GM21360 (cell line): ENCODE measurements around the gene OR6B3.

Experiments
- ATAC-seq: cut with Tn5 transposase; IDR thresholded peaks from one replicate; pipeline ENCODE4 v1.9.1; 2021; ENCODE audit warnings: mild to moderate bottlenecking, moderate library complexity; ENCODE audit not compliant: unreplicated experiment

Gene OR6B3

DNA sequence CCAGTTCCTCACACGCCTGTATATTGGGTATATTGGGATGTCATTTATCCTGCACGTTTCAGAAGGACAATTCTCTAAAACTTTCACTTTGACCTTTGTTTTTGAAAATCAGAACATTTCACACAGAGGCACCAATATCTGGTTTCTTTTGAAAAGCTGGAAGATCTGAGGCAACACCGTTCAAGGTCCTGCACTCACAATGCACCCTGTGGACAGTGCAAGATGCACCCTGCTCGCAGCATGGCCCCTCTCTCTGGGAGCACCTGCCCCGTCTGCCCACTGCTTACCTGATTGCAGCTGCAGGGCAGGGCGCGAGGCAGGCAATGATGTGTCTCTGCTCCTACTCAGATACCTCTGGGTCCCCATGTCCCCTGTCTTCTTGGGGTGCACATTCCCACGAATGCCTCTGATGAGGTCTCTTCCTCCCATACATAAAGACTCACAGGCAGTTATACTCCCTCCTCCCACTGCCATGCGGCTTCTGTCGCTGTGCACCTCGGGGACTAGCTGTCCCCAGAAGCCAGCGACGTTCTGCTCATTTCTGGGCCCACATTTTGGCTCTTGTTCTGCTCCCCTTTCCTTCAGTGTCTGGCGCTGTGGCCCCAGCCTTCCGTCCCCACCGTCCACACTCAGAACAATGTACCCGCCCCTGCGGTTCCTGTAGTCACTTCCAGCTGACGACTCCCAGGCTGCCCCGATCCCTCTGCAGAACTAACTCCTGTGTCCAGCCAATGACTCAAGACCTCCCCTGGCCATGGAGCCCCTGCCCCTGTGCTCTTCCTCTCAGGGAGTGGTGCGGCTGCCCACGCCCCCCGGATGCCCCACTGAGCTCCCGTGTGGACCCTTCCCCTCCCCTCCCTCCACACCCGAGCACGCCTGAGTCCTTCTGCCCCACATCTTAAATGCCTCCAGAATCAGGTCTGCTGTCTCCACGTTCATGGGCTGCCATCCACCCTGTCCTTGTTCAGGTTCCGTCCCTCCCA lies at the start of gene OR6B3:
OR6B3 (minus strand) TSS at position 349 of the 983 bp plus-strand sequence.
- ATAC-seq, result no peak

DNA sequence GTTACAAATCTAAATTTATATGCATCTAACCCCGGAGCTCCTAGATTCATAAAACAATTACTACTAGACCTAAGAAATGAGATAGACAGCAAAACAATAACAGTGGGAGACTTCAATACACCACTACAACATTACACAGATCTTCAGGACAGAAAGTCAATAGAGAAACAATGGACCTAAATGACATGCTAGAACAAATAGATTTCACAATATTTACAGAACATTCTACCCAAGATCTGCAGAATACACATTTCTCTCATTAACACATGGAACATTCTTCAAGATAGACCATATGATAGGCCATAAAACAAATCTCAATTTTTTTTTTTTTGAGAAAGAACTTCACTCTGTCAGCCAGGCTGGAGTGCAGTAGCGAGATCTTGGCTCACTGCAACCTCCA lies 45.0 kb upstream of the OR6B3 start:
- ATAC-seq, result no peak

DNA sequence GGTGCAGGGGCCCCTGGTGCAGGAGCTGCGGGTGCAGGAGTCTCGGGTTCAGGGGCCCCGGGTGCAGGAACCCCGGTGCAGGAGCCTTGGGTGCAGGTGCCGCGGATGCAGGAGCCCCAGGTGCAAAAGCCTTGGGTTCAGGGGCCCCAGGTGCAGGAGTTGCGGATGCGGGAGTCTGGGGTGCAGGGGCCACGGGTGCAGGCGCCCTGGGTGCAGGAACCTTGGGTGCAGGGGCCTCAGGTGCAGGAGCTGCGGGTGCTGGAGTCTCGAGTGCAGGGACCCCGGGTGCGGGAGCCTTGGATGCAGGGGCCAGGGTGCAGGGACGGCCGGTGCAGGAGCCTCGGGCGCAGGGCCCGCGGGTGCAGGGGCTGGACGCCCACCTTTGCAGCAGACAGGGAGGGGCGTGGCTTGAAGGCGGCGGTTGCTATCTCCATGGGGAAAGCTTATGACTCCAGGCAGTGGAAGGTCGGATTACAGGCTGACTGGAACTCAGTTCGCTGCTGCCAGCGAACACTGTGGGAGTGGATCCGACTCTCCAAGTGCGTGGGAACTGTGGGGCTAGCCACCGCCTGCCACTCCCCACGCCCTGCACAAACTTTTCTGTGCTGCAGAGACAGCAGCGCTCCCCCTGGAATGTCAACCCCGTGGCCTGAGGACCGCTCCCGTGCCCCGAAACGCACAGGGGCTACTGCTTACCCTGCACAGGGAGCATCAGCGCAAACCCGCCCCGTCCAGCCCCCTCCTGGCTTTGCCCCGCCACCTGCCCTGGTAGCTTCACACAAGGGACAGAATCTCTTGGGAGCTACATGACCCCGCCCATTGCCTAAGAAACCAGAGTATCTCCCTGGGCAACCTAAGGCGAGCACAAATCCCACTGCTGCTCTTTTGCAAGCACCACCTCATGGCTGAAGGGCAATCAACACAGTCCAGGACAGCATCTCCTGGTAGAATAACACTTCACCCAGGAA lies 42.5 kb upstream of the OR6B3 start:
- no peak for ATAC-seq

DNA sequence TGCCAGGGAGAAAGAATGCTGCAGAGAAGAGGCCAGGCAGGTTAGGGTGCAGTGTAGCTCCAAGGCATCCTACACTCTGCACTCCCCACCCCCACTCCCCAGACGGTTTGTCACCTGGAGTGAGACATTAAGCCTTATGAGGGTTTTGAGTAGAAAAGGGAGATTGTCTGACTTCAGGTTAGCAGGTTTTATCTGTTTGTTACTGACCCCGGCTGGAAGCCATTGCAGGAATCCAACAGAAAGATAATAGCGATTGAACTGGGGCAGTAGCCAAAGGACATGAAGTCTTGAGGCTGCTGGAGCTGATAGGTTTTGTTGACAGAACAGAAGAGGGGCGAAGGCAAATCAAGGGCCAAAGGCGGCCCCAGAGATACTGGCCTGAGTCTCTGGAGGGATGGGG lies 36.0 kb upstream of the OR6B3 start:
- ATAC-seq, result no peak

DNA sequence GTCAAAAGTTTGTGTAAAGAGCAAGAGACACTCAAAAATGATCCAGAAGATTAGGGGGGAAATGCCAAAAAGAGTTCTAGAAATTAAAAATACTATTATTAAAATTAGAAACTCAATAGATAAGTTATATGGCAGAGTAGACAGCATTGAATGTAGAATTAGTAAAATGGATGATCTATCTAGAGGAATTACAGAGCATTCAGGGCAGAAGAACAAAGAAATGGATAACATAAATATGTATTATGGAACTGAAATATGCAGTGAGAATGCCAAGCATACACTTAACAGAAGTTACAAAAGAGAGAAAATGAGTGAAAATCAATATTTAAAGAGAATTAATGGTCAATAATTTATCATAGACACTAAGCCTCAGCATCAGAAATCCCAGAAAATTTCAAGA lies 33.2 kb upstream of the OR6B3 start:
- ATAC-seq, result no peak

DNA sequence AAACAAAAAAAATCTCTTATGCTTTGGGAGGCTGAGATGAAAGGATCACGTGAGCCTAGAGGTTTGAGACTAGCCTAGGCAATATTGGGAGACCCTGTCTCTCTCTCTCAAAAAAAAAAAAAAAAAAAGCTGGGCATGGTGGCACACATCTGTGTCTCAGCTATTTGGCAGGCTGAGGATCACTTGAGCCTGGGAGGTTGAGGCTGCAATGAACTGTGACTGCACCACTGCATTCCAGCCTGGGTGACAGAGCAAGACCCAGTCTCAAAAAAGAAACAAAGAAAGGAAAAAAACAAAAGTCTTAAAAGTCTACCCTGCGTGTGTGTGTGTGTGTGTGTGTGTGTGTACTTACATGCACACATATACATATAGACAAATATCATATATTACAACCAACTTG lies 25.3 kb upstream of the OR6B3 start:
- ATAC-seq, result no peak

DNA sequence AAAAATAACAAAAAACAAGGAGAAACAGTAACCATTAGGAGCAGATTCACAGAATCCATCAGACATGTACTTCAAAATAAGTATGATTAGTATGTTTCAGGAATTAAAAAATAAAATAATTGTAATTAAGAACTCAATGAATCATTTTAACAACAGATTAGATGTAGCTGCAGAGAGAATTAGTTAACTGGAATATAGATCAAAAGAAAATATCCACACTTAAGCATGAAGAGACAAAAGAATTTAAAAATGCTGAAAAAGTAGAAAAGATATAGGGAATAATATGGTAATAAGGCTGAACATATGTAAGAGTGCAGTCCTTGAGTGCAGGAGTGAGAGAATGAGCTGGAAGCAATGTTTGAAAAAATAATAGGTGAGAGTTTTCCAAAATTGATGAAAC lies 24.1 kb upstream of the OR6B3 start:
- ATAC-seq, result no peak

DNA sequence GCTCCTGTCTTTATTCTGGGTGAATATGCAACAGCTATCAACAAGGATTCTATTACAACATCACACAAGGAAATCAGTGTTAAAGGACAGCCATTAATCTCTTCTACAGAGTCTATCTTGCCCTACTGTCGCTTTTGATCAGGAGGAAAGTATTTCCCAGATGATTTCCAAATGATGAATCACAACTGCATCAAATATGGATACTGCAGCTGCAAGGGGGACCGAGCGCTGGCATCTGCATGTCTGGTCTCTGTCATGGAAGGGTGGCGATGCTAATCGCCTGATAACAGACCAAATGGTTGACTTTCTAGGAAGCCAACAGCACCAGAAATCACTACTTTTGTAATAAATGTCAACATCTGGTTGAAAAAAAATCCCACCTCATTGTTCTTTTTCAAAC lies 21.2 kb upstream of the OR6B3 start:
- ATAC-seq, result no peak

DNA sequence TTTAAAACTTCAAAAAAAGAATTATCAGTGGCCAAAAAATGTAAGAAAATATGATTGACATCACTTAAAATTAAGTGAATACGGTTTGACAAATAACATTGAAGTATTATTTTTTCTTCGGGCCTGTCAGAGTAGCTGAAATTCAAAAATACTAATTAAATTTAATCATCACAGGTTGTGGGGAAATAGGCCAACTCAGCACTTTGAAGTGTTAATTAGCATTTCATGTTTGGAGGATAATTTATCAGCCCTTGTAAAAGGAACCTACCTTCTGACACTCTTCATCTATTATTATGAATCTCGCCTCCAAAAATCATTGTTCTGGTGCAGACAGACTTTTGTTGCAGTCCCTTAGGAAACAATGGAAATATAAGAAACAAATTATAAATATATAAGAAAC lies 17.6 kb upstream of the OR6B3 start:
- no peak for ATAC-seq

DNA sequence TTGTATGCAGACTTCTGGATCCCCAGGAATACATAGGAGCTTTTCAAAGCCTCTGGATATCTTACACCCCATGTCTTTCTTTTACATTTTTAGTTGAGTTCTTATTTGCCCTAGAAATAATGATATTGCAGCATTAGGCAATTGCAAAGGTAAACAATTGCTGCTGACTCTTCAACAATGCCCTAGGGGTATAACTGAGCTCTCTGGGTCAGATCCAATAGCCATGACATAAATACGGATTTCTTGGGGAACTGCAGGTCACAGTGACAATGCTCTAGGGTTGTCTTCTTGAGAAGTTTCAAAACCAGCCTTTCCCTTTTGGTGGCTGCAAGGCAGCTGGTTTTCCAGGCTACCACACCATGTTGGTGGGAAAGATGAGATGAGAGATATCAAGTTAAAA lies 16.5 kb upstream of the OR6B3 start:
- no peak for ATAC-seq

DNA sequence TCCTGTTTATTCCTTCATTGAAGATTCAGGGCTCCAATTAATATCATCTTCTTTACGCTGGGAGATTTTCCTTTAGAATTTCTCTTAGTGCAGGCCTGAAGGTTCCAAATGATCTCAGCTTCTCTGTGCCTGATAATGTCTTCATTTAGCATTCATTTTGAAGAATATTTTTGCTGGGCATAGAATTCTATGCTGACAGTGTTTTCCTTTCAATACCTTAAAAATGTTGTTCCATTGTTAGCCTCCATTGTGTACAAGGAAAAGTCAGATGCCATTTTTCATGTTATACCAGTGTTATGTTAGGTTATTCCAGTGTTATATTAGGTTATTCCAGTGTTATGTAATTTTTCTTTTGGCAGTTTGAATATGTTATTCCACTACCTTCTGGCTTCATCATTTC lies 14.9 kb upstream of the OR6B3 start:
- ATAC-seq, result no peak

DNA sequence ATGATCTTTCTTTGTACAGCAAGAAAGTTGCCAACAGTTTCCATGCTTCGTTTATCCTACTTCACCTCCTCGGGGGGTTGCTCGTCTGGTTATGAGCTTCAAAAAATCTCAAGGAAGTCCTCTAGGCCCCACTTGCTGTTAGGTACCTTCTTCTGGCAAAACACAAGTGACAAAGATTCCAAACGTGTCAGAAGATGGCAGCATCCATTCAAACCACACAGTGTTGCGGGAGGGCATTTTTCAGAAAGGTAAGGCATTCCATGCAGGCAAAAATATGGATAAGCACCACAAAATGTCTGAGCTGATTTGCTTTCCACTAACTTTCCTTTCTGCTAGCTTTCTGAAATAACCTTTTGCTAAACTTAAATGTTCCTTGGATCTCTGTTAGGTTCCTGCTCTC lies 13.2 kb upstream of the OR6B3 start:
- no peak for ATAC-seq

DNA sequence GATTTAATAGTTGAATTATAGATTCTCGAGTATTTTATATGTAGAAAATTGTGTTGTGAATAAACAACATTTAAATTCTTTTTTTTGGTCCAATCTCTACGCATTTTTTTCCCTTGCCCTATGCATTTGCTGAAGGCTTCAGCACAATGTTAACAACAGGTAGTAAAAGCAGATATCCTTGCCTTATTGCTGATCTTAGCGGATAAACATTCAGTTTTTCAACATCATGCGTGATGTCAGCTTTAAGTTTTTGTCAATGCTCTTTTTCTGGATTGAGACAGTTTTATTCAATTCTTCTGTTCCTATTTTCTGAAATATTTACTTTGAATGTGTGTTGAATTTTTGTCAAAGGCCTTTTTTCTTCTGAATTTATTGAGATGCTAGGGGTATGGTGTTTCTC lies 11.6 kb upstream of the OR6B3 start:
- ATAC-seq, result no peak

DNA sequence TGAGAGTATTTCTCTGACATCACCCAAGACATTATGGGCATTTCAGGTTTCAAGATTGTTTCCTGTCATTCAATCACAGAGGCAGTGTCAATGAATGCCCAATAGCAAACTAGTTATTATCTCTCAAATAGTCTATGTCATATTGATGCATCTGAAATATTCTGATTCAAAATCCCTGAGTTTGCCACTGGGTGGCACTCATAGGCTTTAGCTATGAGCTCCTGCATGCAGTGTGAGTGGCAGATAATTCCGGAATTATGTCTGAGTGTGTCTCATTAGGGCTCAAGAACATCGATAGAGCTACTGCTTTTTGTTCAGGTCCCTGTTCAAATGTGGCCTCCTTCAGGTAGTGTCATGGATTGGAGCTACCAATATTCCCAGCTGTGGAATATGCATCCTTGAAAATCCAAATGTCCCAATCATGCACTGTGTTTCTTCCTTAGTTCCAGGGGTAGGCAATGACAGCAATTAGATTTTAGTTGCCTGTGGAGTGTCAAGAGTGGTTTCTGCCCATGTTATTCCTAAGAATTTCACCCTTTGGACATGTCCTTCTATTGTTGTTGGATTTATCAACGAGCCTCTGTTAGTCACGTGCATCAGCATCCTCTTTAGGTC lies 7.8 kb upstream of the OR6B3 start:
- no peak for ATAC-seq

DNA sequence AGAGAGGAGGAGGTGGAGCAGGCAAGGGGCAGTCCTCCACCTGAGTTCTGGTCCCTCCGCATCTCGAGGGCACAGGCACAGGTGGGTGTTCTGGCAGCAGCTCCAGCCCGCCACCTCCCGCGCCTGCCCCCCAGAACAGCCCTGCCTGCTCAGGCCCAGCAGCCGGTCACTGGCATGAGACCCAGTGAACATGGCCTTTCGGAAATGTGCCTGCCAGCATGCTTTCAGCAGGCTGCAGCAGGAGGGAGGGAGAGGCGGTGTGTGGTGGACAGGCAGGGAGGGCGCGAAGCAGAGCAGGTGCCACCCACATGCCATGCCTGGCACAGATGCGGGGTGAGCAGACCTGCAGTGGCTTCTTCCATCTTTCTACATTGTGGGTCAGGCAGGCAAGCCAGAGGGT lies 3.4 kb upstream of the OR6B3 start:
- no peak for ATAC-seq

DNA sequence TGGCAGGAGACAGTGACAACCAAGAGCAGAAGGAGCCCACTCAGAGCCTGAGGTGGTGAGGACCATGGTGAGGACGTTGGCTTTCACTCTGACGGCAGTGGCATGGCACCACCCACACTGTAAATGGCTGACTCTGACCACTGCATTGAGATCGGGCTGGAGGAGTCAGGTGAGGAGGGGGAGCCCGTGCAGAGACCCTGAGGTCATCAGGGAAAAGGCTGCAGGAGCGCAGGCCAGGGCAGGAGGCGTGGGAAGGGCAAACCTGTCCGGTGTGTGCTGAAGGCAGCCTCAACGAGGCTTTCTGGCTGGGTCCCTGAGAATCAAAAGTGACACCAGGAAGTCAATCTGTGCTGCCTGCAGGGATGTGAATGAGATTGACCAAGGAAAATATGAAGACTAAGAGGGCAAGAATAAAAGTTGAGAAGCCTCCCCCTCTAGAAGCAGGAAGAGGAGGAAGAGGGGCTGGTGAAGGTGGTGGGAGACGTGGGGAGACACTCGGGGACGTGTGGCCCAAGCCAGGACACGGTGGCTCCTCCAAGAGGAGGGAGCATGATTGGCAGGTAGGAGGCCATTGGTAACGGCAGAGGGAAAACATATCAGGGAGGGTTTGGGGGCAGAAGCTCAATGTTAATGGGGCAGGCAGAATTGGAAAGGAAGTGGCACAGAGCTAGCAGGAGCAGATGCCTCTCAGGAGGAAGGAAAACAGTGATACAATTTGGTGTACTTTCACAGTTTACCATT lies 2.0 kb upstream of the OR6B3 start:
- no peak for ATAC-seq

DNA sequence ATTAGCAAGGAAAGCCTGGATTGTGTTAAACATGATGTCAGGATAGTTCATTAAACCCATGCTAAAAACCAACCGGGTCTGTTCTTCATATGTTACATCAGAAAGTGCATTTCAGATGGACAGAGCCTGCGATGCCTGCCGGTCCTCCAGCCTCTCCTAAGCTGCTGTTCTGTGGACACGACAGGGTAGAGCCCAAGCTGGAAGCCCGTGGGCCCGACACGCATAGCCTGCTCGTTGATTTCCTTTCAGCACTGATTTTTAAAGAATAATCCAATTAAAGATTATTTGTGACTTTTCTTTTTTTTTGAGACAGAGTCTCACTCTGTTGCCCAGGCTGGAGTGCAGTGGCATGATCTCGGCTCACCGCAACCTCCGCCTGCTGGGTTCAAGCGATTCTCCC lies 797 bp downstream of the OR6B3 start:
- ATAC-seq, result no peak

DNA sequence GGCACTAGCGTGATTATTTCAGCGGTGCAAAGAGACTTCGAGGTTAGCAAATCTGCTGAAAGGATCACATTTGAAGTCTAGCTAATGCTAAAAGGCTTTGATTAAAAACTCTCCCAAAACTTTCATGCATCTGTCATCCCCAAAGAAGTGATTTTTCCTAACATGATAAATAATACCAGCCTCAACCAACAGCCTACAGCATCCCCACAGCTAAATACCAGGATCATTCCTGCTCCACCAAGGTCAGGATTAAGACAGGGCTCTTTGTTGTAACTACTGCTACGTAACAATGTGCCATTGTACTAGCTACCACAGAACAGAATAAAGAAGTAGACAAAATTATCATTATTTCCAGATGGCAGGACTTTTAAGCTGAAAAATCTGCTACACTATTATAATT lies 1.6 kb downstream of the OR6B3 start:
- no peak for ATAC-seq

DNA sequence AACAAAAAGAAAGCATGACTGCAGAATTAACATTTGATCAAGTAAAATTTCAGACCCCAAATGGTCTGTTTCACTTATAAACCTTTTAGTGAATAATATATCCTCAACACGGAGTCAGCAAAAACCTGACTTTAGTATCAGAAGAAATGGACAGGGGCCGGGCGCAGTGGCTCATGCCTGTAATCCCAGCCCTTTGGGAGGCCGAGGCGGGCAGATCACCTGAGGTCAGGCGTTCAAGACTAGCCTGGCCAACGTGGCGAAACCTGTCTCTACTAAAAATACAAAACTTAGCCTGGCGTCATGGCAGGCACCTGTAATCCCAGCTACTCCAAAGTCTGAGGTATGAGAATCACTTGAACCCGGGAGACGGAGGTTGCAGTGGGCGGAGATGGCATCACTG lies 3.0 kb downstream of the OR6B3 start:
- no peak for ATAC-seq

DNA sequence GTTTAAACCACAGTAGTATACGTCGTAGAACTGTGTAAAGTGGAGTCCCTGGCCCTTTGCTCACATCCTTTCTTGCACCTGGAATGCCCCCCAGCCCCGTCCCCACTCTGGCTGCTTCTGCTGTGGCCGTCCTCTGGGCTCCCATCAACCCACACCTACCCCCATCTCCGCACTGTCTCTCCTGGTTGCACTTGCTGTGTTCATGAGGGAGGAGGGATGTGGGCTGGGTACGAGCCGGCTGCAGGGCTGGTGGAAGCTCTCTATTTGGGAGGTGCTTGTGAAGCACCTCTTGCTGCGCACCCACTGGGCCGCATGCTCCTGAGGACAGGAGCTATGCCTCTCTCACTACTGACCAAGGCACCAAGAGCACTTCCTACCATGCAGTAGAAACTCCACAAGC lies 5.1 kb downstream of the OR6B3 start:
- no peak for ATAC-seq

DNA sequence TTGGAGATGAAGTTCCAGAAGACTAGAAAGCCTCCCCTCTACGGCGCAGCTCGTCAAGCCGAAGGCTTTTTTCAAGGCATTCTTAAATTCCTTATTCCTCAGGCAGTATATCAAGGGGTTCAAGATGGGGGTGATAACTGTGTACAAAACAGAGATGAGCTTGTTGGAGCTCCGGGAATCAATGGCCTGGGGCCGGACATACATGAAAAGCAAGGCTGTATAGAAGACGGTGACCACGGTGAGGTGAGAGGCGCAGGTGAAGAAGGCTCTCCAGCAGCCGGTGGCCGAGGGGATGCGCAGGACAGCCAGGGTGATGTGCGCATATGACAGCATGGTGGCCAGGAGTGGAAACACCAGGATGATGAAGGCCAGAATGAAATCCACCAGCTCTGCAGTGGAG lies 8.2 kb downstream of the OR6B3 start:
- ATAC-seq, result no peak
